Measurements from ENCODE around the gene CCDC88B. TPM values are rescaled to one million over a fixed set of nuclear protein-coding genes. Genes with fewer than 3 reads are reported as not detected.

Gene CCDC88B
- total RNA-seq, 1 experiment from 2014 or later, result 9.6 TPM

DNA sequence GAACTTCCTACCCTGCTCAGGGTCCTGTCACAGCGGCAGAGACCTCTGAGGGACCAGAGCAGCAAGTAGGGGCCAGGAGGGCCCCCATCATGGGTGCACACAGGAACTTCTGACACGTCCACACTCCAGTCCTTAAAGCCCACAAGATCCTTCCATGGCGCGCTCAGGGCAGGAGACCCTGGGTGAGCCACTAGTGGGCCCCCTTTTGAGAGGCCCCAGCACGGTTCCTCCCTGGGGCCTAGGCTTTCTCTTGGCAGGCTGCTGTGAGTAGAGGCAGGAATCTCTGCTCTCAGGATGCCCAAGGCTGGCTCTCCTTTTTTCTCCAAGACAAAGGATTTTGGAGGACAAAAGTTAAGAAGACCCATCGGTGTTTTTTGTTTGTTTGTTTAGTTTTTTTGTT, 41.3 kb downstream of the CCDC88B start:
- peaks cover 35% of the 10 kb centered on the region for H3K4me1 ChIP-seq (replicated peaks; ENCODE audit: insufficient read depth)
- H2AFZ ChIP-seq, result no peak overlapping the region
- ChIA-PET POLR2A (ENCODE audit: unreplicated experiment) (no interaction called here), CTCF (interaction anchor here (0.5 to 0.6 kb wide), 2 partner anchors 57 to 71 kb away, joined by 6 to 7 read pairs; no protein-coding TSS in a partner anchor)
- no peaks in the 10 kb centered on the region for H3K9me3 ChIP-seq (ENCODE audit: insufficient read depth, low read depth)
- no peak overlapping the region for H3K4me2 ChIP-seq
- no peaks in the 10 kb centered on the region for H3K9me2 ChIP-seq (ENCODE audit: insufficient read depth)
- no peaks in the 10 kb centered on the region for H3K27me3 ChIP-seq (ENCODE audit: insufficient read depth, low read depth)
- no peak for DNase-seq
- no peak for TF ChIP-seq EZH2 (IDR thresholded peaks at IDR 0.05; ENCODE audit: low read depth)
- TF ChIP-seq, protein P1, sequence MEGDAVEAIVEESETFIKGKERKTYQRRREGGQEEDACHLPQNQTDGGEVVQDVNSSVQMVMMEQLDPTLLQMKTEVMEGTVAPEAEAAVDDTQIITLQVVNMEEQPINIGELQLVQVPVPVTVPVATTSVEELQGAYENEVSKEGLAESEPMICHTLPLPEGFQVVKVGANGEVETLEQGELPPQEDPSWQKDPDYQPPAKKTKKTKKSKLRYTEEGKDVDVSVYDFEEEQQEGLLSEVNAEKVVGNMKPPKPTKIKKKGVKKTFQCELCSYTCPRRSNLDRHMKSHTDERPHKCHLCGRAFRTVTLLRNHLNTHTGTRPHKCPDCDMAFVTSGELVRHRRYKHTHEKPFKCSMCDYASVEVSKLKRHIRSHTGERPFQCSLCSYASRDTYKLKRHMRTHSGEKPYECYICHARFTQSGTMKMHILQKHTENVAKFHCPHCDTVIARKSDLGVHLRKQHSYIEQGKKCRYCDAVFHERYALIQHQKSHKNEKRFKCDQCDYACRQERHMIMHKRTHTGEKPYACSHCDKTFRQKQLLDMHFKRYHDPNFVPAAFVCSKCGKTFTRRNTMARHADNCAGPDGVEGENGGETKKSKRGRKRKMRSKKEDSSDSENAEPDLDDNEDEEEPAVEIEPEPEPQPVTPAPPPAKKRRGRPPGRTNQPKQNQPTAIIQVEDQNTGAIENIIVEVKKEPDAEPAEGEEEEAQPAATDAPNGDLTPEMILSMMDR (conservative IDR thresholded peaks at IDR 0.05), result no peak
- intact Hi-C loops (cut with micrococcal nuclease; ENCODE audit: unreplicated experiment), result no loop called here
- no peaks in the 10 kb centered on the region for H3K36me3 ChIP-seq (ENCODE audit: low read depth)
- no peaks in the 10 kb centered on the region for H4K20me1 ChIP-seq (ENCODE audit: insufficient read depth)
- BruUV-seq (replicated peaks), result no TSS peak
- no peak overlapping the region for H3K4me3 ChIP-seq
- peaks cover 23% of the 10 kb centered on the region for H3F3A ChIP-seq (ENCODE audit: insufficient read depth, low read depth)
- H3K27ac ChIP-seq, result no peak overlapping the region
- H3K79me2 ChIP-seq (ENCODE audit: low read depth), result no peaks in the 10 kb centered on the region

DNA sequence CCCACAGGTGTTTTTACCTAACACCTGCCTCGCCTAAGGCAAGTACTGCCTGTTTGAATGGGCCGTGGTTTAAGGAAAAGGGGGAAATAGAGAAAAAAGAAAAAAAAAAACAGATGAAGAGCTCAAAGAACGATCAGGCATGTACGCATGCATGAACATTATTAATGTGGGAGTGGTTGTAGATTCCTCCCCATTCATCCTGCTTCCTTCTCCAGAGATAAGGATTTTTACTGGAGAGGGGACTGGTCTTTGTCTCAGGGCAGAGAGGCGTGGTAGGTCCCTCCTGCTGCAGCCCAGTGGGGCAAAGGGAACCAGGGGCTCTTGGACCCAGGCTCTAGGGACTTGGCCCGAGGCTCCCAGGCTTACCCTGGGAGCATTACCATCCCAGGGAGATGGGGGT, 42.0 kb downstream of the CCDC88B start:
- Histone ChIP-seq H3K4me3 (no peak overlapping the region), H3F3A (ENCODE audit: insufficient read depth, low read depth) (peaks cover 26% of the 10 kb centered on the region), H3K4me2 (no peak overlapping the region), H3K36me3 (ENCODE audit: low read depth) (no peaks in the 10 kb centered on the region), H3K27me3 (ENCODE audit: insufficient read depth, low read depth) (no peaks in the 10 kb centered on the region), H3K27ac (no peak overlapping the region), H3K4me1 (replicated peaks; ENCODE audit: insufficient read depth) (peaks cover 41% of the 10 kb centered on the region), H3K9me3 (ENCODE audit: insufficient read depth, low read depth) (no peaks in the 10 kb centered on the region), H3K79me2 (ENCODE audit: low read depth) (no peaks in the 10 kb centered on the region), H4K20me1 (ENCODE audit: insufficient read depth) (no peaks in the 10 kb centered on the region), H2AFZ (no peak overlapping the region), H3K9me2 (ENCODE audit: insufficient read depth) (no peaks in the 10 kb centered on the region)
- intact Hi-C loops (cut with micrococcal nuclease; ENCODE audit: unreplicated experiment), result no loop called here
- ChIA-PET POLR2A (ENCODE audit: unreplicated experiment) (no interaction called here), CTCF (interaction anchor here (0.6 kb wide), 1 partner anchor 57 kb away, joined by 7 read pairs; no protein-coding TSS in a partner anchor)
- BruUV-seq (replicated peaks), result no TSS peak
- no peak for TF ChIP-seq EZH2 (IDR thresholded peaks at IDR 0.05; ENCODE audit: low read depth)
- TF ChIP-seq, protein P1 (conservative IDR thresholded peaks at IDR 0.05), result no peak
- no peak for DNase-seq

DNA sequence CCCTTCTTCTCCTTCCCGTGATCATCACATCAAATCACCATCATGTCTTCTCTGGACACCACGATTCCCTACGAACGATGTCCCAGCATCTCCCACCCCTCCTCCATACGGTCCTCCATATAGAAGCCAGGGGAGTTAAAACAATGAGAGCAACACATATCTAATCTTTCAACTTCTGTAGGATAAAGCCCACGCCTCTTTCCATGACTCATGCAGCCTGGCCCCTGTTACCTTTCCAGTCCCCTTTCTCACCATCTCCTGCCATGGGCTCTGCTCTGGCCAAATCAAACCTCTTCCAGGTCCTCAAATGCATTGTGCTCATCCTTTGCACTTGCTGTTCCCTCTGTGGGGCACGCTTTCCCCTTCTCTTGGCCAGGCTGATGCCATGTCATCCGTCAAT, 42.6 kb downstream of the CCDC88B start:
- intact Hi-C loops (cut with micrococcal nuclease; ENCODE audit: unreplicated experiment), result no loop called here
- no peaks in the 10 kb centered on the region for H3K9me2 ChIP-seq (ENCODE audit: insufficient read depth)
- peaks cover 30% of the 10 kb centered on the region for H3F3A ChIP-seq (ENCODE audit: insufficient read depth, low read depth)
- POLR2A ChIA-PET (ENCODE audit: unreplicated experiment), result no interaction called here
- H3K27me3 ChIP-seq (ENCODE audit: insufficient read depth, low read depth), result no peaks in the 10 kb centered on the region
- no peak overlapping the region for H3K4me2 ChIP-seq
- CTCF ChIA-PET, result no interaction called here
- no peak for DNase-seq
- peaks cover 44% of the 10 kb centered on the region for H3K4me1 ChIP-seq (replicated peaks; ENCODE audit: insufficient read depth)
- no peak for TF ChIP-seq EZH2 (IDR thresholded peaks at IDR 0.05; ENCODE audit: low read depth)
- TF ChIP-seq, protein P1 (conservative IDR thresholded peaks at IDR 0.05), result no peak
- no peaks in the 10 kb centered on the region for H3K79me2 ChIP-seq (ENCODE audit: low read depth)
- no TSS peak for BruUV-seq (replicated peaks)
- no peak overlapping the region for H3K4me3 ChIP-seq
- no peak overlapping the region for H3K27ac ChIP-seq
- no peak overlapping the region for H2AFZ ChIP-seq
- H3K9me3 ChIP-seq (ENCODE audit: insufficient read depth, low read depth), result no peaks in the 10 kb centered on the region
- H3K36me3 ChIP-seq (ENCODE audit: low read depth), result no peaks in the 10 kb centered on the region
- H4K20me1 ChIP-seq (ENCODE audit: insufficient read depth), result no peaks in the 10 kb centered on the region
